Measurements from ENCODE around the gene TADA1. TPM values are rescaled to one million over a fixed set of nuclear protein-coding genes. Genes with fewer than 3 reads are reported as not detected.

The TADA1 gene
- polyA plus RNA-seq, 1 of the 3 experiments (the other 2 are of a cell fraction): 9.3 TPM

GRCh38 chr1:166915042-166915441 lies 39.0 kb upstream of the TADA1 start (continued):
- no peak for TF ChIP-seq SMC3 (IDR thresholded peaks at IDR 0.05; ENCODE audit: low read depth, low read length)
- no peak for TF ChIP-seq JUND (IDR thresholded peaks at IDR 0.05)
- TF ChIP-seq RXRA (IDR thresholded peaks at IDR 0.05; ENCODE audit: borderline replicate concordance, low read depth): no peak
- TF ChIP-seq TEAD4 (IDR thresholded peaks at IDR 0.05; ENCODE audit: borderline replicate concordance, insufficient read depth): no peak
- TF ChIP-seq TCF12 (IDR thresholded peaks at IDR 0.05): no peak

GRCh38 chr1:166914111-166914510 lies 38.0 kb upstream of the TADA1 start:
- CTCF ChIA-PET: interaction anchor here (0.9 to 22.1 kb wide), 3 partner anchors 13 to 144 kb away, joined by 3 to 769 read pairs (median 3); no protein-coding TSS in a partner anchor
- H3K9ac ChIP-seq: no peak overlapping the region
- H3K4me1 ChIP-seq (ENCODE audit: control insufficient read depth in 1 of 2, insufficient read depth in 2 of 2, low read depth in 1 of 2, low read length in 1 of 2): no peaks in the 10 kb centered on the region
- H2AFZ ChIP-seq (ENCODE audit: low read depth): no peak overlapping the region
- POLR2A ChIA-PET: no interaction called here
- H3F3A ChIP-seq (replicated peaks; ENCODE audit: insufficient read depth): no peaks in the 10 kb centered on the region
- no peak for DNase-seq
- H4K20me1 ChIP-seq (ENCODE audit: insufficient read depth): no peaks in the 10 kb centered on the region
- H3K9me2 ChIP-seq: no peaks in the 10 kb centered on the region
- TF ChIP-seq SIN3A (IDR thresholded peaks at IDR 0.05; ENCODE audit: borderline replicate concordance, low read depth, low read length) (no peak), MXI1 (IDR thresholded peaks at IDR 0.05; ENCODE audit: low read depth, low read length) (no peak), MEF2A (IDR thresholded peaks at IDR 0.05; ENCODE audit: borderline replicate concordance, low read depth) (no peak), RAD21 (IDR thresholded peaks at IDR 0.05; ENCODE audit: low read length) (no peak), YY1 (IDR thresholded peaks at IDR 0.05; ENCODE audit: low read depth) (no peak), USF2 (IDR thresholded peaks at IDR 0.05; ENCODE audit: borderline replicate concordance, low read depth, low read length) (no peak), REST (IDR thresholded peaks at IDR 0.05; ENCODE audit: low read depth, low read length) (no peak), PBX3 (IDR thresholded peaks at IDR 0.05) (no peak), MAX (IDR thresholded peaks at IDR 0.05; ENCODE audit: low read depth) (no peak)
- H3K4me2 ChIP-seq: no peak overlapping the region
- no peaks in the 10 kb centered on the region for H3K36me3 ChIP-seq (replicated peaks in 1 of 2; ENCODE audit: control insufficient read depth in 1 of 2, insufficient read depth in 2 of 2, low read length in 1 of 2)
- no peaks in the 10 kb centered on the region for H3K9me3 ChIP-seq
- 5% methylated on average over 3 of the region's 3 CpGs for WGBS (ENCODE audit: low lambda C conversion rate)
- peaks cover 14% of the 10 kb centered on the region; the same call in 1 of the 2 replicates for H3K27me3 ChIP-seq (ENCODE audit: insufficient read depth)
- no peaks in the 10 kb centered on the region for H3K79me2 ChIP-seq (ENCODE audit: insufficient read depth)
- H3K4me3 ChIP-seq (ENCODE audit: low read depth in 2 of 2, low read length in 1 of 2): no peak overlapping the region
- no peak overlapping the region for H3K27ac ChIP-seq (ENCODE audit: low read depth in 2 of 2, low read length in 1 of 2)

All from SK-N-SH (cell line).